ENCODE measurements around the gene RPL21. TPM values are rescaled to one million over a fixed set of nuclear protein-coding genes. Genes with fewer than 3 reads are reported as not detected.

Gene RPL21
- total RNA-seq, 6 experiments from 2014 or later, result 174 to 362 (median 317) TPM

DNA sequence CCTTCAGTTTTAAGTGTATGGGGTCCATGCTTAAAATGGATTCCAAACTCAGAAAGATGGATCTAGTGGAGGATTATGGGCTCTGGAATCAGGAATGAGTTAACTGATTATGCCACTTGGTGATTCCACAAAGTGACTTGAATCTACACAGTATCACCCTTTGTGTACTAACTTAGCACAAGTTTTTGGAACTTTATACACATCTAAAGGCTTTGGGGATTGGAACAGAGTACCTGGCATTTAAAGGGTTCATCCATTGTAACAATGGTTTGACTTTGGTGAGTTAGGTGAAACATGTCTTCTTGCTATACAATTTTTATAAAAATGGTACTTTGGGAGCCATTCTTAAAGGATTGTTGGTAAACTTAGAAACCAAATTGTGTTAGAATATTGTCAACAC lies 1.1 kb downstream of the RPL21 start:
- peaks cover 0 to 39% (median 2%) of the 10 kb centered on the region in 4 donors for H3K36me3 ChIP-seq
- TF ChIP-seq, protein P1, sequence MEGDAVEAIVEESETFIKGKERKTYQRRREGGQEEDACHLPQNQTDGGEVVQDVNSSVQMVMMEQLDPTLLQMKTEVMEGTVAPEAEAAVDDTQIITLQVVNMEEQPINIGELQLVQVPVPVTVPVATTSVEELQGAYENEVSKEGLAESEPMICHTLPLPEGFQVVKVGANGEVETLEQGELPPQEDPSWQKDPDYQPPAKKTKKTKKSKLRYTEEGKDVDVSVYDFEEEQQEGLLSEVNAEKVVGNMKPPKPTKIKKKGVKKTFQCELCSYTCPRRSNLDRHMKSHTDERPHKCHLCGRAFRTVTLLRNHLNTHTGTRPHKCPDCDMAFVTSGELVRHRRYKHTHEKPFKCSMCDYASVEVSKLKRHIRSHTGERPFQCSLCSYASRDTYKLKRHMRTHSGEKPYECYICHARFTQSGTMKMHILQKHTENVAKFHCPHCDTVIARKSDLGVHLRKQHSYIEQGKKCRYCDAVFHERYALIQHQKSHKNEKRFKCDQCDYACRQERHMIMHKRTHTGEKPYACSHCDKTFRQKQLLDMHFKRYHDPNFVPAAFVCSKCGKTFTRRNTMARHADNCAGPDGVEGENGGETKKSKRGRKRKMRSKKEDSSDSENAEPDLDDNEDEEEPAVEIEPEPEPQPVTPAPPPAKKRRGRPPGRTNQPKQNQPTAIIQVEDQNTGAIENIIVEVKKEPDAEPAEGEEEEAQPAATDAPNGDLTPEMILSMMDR (IDR thresholded peaks at IDR 0.05), result no peak
- no peak for TF ChIP-seq POLR2A (IDR thresholded peaks at IDR 0.05)
- DNase-seq (no peak), ATAC-seq (no peak)
- H3K4me1 ChIP-seq, result peaks cover 0 to 45% (median 0%) of the 10 kb centered on the region in 4 donors
- intact Hi-C loops (cut with DNase I), result no loop called here
- H3K27me3 ChIP-seq, result no peaks in the 10 kb centered on the region
- H3K4me3 ChIP-seq, result peak overlapping the region; percentile 66 to 97 (median 95)
- H3K27ac ChIP-seq, result peak overlapping the region in 2 of 3 donors; percentile 96
- no peaks in the 10 kb centered on the region for H3K9me3 ChIP-seq

DNA sequence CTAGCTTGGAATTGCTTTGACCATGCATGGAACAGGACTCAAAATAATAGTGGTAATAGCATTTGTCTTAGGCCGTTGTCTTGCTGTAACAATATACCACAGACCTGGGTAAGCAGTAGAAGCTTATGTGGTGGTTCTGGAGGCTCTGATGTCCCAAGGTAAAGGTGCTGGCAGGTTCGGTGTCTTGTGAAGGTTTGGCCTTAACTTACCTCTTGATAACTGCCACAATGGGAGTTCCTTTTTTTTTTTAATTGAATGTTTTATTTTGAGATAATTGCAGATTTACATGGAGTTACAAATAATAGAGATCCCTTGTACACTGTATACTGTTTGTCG lies 5.8 kb downstream of the RPL21 start:
- Histone ChIP-seq H3K4me1 (peaks cover 0 to 45% (median 0%) of the 10 kb centered on the region in 4 donors), H3K4me3 (no peak overlapping the region), H3K9me3 (no peaks in the 10 kb centered on the region), H3K27ac (no peak overlapping the region), H3K36me3 (peaks cover 0 to 52% (median 13%) of the 10 kb centered on the region in 4 donors), H3K27me3 (no peaks in the 10 kb centered on the region)
- WGBS (ENCODE audit: insufficient coverage, low coverage, low lambda C conversion rate, missing lambda C conversion rate), result 90% methylated on average over 3 of the region's 3 CpGs
- DNase-seq, result no peak
- TF ChIP-seq, protein P1 (IDR thresholded peaks at IDR 0.05), result no peak
- no peak for TF ChIP-seq POLR2A (IDR thresholded peaks at IDR 0.05)
- intact Hi-C loops (cut with DNase I), result no loop called here
- no peak for ATAC-seq

DNA sequence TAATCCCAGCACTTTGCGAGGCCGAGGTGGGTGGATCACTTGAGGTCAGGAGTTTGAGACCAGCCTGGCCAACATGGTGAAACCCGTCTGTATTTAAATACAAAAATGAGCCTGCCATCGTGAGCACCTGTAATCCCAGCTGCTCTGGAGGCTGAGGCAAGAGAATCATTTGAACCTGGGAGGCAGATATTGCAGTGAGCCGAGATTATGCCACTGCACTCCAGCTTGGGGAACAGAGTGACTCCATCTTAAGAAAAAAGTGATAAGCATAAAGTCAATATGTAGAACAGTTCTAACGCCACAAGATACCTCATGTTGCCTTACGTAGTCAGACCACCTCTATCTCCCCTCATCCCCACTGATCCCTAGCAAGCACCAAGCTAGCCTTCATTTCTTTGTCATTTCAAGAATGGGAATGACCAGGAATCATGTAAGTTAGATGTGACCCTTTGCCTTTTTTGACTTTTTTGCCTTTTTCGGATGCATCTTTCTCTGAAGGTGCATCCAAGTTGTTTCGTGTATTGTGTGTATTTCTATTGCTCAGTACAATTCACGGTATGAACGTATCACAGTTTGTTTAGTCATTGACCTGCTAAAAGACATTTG lies 6.4 kb downstream of the RPL21 start:
- ATAC-seq (no peak), DNase-seq (no peak)
- peaks cover 0 to 52% (median 13%) of the 10 kb centered on the region in 4 donors for H3K36me3 ChIP-seq
- WGBS (ENCODE audit: insufficient coverage, low coverage, low lambda C conversion rate, missing lambda C conversion rate), result 76% methylated on average over 7 of the region's 11 CpGs
- no peak overlapping the region for H3K27ac ChIP-seq
- no peaks in the 10 kb centered on the region for H3K27me3 ChIP-seq
- no peaks in the 10 kb centered on the region for H3K9me3 ChIP-seq
- intact Hi-C loops (cut with DNase I), result no loop called here
- TF ChIP-seq, protein P1 (IDR thresholded peaks at IDR 0.05), result no peak
- no peak for TF ChIP-seq POLR2A (IDR thresholded peaks at IDR 0.05)
- H3K4me1 ChIP-seq, result peaks cover 0 to 43% (median 0%) of the 10 kb centered on the region in 4 donors
- H3K4me3 ChIP-seq, result no peak overlapping the region

DNA sequence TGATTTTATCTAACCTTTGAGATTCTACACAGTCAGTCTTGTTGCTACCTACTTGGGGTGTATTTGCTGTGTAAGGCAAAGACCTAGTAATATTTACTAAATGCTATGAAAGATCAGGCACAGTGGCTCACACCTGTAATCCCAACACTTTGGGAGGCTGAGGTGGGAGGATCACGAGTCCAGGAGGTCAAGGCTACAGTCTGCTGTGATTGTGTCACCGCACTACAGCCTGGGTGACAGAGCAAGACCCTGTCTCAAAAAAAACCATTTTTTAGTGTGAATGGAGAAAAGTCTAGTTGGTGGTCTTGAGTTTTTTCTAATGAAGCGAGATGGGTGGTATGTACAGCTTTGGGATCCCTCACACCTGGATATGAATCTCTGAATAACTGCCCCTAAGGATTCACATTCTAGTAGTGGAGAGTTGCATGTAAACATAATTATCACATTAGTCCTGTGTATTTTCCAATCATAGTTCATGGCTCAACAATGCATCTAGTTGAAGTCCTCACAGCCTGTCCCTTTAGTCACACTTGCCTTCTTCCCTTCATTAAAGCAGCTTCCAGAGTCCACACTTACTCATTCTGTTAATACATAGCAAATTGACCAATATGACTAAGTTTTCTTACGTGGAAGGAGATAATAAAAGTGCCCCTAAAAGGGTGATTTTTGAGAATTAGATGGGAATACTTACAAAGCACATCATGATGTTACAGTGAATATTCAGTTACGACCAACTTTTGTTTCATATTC lies 7.5 kb downstream of the RPL21 start:
- intact Hi-C loops (cut with DNase I), result no loop called here
- no peak overlapping the region for H3K4me3 ChIP-seq
- no peak for ATAC-seq
- no peaks in the 10 kb centered on the region for H3K27me3 ChIP-seq
- 88% methylated on average over 4 of the region's 5 CpGs for WGBS (ENCODE audit: insufficient coverage, low coverage, low lambda C conversion rate, missing lambda C conversion rate)
- H3K27ac ChIP-seq, result no peak overlapping the region
- DNase-seq, result no peak
- peaks cover 0 to 32% (median 0%) of the 10 kb centered on the region in 4 donors for H3K4me1 ChIP-seq
- H3K9me3 ChIP-seq, result no peaks in the 10 kb centered on the region
- H3K36me3 ChIP-seq, result peaks cover 0 to 49% (median 13%) of the 10 kb centered on the region in 4 donors
- no peak for TF ChIP-seq POLR2A (IDR thresholded peaks at IDR 0.05)
- TF ChIP-seq, protein P1 (IDR thresholded peaks at IDR 0.05), result no peak

All from right lobe of liver (tissue), 6 donors.